GM13976 (cell line): ENCODE results near the gene INTS11.
A peak's percentile ranks its signal among the peaks of the same experiment; 100 is the strongest.

ENCODE experiments used
- DNase-seq: peaks from one replicate; pipeline ENCODE4 v3.0.0; 2012; ENCODE audit warnings: low spot score
- CTCF ChIP-seq: IDR thresholded peaks from 2 replicates; pipeline ENCODE4 v1.5.1; 2012; ENCODE audit warnings: borderline replicate concordance, mild to moderate bottlenecking; ENCODE audit not compliant: insufficient read depth; ENCODE audit errors: extremely low read depth, missing control alignments, control extremely low read depth
- in situ Hi-C: fragments of 300-500 bp; cut with MboI; formaldehyde crosslinking; loops from one replicate; pipeline ENCODE4 v1.12.0; 2022; ENCODE audit warnings: low sequenced_read_pairs, mixed read lengths, inconsistent platforms; ENCODE audit not compliant: unreplicated experiment

Gene INTS11

GRCh38 chr1:1285611-1286311, 38.7 kb downstream of the INTS11 start:
- no peak for DNase-seq
- no peak for TF ChIP-seq CTCF
- in situ Hi-C loops, result no loop called here

GRCh38 chr1:1285102-1285571, 39.3 kb downstream of the INTS11 start:
- no peak for TF ChIP-seq CTCF
- in situ Hi-C loops, result no loop called here

GRCh38 chr1:1284221-1285101, 40.0 kb downstream of the INTS11 start:
- no peak for TF ChIP-seq CTCF
- DNase-seq, result no peak
- in situ Hi-C loops, result no loop called here

More at GRCh38 chr1:1285102-1285571, 39.3 kb downstream of the INTS11 start:
- DNase-seq, result no peak

GRCh38 chr1:1283821-1284220, 40.6 kb downstream of the INTS11 start:
- TF ChIP-seq CTCF, result no peak
- peak; percentile 87 for DNase-seq
- in situ Hi-C loops, result no loop called here

GRCh38 chr1:1282998-1283397, 41.5 kb downstream of the INTS11 start:
- in situ Hi-C loops, result no loop called here
- TF ChIP-seq CTCF, result no peak
- no peak for DNase-seq

GRCh38 chr1:1281533-1282321, 42.7 kb downstream of the INTS11 start:
- in situ Hi-C loops, result no loop called here
- TF ChIP-seq CTCF, result no peak
- no peak for DNase-seq
